GM12878 (cell line): ENCODE results near the gene ANKRD13C. TPM values are rescaled to one million over a fixed set of nuclear protein-coding genes. Genes with fewer than 3 reads are reported as not detected.
A peak's percentile ranks its signal among the peaks of the same experiment; 100 is the strongest.

Experiments used
- ASH2L ChIP-seq: fragments of 300-600, 200-600 bp; sonication (generic); IDR thresholded peaks from 2 replicates; pipeline ENCODE4 v1.6.1; 2017; ENCODE audit warnings: low read depth, mild to moderate bottlenecking, borderline replicate concordance
- ATF7 ChIP-seq: fragments of 450-650 bp; IDR thresholded peaks from 2 replicates; pipeline ENCODE4 v1.6.1; 2016; ENCODE audit warnings: low read depth, mild to moderate bottlenecking
- BACH1 ChIP-seq: fragments of 450-650 bp; IDR thresholded peaks from 2 replicates; pipeline ENCODE4 v1.6.1; 2017; ENCODE audit warnings: mild to moderate bottlenecking, borderline replicate concordance
- BCL11A ChIP-seq: IDR thresholded peaks from 2 replicates; pipeline ENCODE4 v1.6.1; 2011; ENCODE audit warnings: low read depth, low read length
- BHLHE40 ChIP-seq, 2 experiments: fragments of 450-650 bp in 1 of 2; IDR thresholded peaks; 2 replicates each; pipeline ENCODE4 v1.6.1; 2011 to 2017; ENCODE audit warnings: low read depth in 2 of 2, borderline replicate concordance in 1 of 2, improper control_type of control experiment in 1 of 2, low read length in 1 of 2, mild to moderate bottlenecking in 1 of 2
- BRCA1 ChIP-seq: IDR thresholded peaks from 2 replicates; pipeline ENCODE4 v1.6.1; 2011; ENCODE audit warnings: low read depth, low read length, improper control_type of control experiment
- FOXM1 ChIP-seq: IDR thresholded peaks from 2 replicates; pipeline ENCODE4 v1.6.1; 2012; ENCODE audit warnings: low read depth, mild to moderate bottlenecking, inconsistent platforms, low read length, moderate library complexity
- GATAD2B ChIP-seq: fragments of 450-650 bp; conservative IDR thresholded peaks from 2 replicates; pipeline ENCODE4 v1.6.1; 2017; ENCODE audit warnings: low read depth, mild to moderate bottlenecking, moderate library complexity
- HCFC1 ChIP-seq: fragments of 150-350 bp; IDR thresholded peaks from 2 replicates; pipeline ENCODE4 v1.6.1; 2014; ENCODE audit warnings: low read length
- HDAC2 ChIP-seq: fragments of 200-600 bp; sonication (generic); IDR thresholded peaks from 2 replicates; pipeline ENCODE4 v1.6.1; 2017
- HDAC6 ChIP-seq: fragments of 200-600 bp; sonication (generic); IDR thresholded peaks from one replicate; pipeline ENCODE4 v1.8.0; 2017; ENCODE audit warnings: antibody characterized with exemption; ENCODE audit not compliant: unreplicated experiment
- HSF1 ChIP-seq: fragments of 150-350 bp; IDR thresholded peaks from 2 replicates; pipeline ENCODE4 v1.6.1; 2014; ENCODE audit warnings: mild to moderate bottlenecking, low read depth, low read length
- KAT2A ChIP-seq: conservative IDR thresholded peaks from 2 replicates; pipeline ENCODE4 v1.6.1; 2011; ENCODE audit warnings: low read depth, low read length; ENCODE audit not compliant: control insufficient read depth
- KDM1A ChIP-seq: fragments of 200-600 bp; sonication (generic); IDR thresholded peaks from 2 replicates; pipeline ENCODE4 v1.6.1; 2016; ENCODE audit warnings: borderline replicate concordance
- MTA2 ChIP-seq: fragments of 450-650 bp; IDR thresholded peaks from 2 replicates; pipeline ENCODE4 v1.6.1; 2016; ENCODE audit warnings: low read depth, mild to moderate bottlenecking, moderate library complexity
- NFIC ChIP-seq: IDR thresholded peaks from 2 replicates; pipeline ENCODE4 v1.6.1; 2012; ENCODE audit warnings: low read depth, mild to moderate bottlenecking, inconsistent platforms, low read length, moderate library complexity
- NR2C1 ChIP-seq: fragments of 450-650 bp; IDR thresholded peaks from 2 replicates; pipeline ENCODE4 v1.6.1; 2017; ENCODE audit warnings: antibody characterized with exemption, mild to moderate bottlenecking, moderate library complexity
- NR2C2 ChIP-seq: IDR thresholded peaks from 2 replicates; pipeline ENCODE4 v1.6.1; 2011; ENCODE audit warnings: borderline replicate concordance, low read depth; ENCODE audit not compliant: control insufficient read depth, insufficient read length
- PBX3 ChIP-seq: IDR thresholded peaks from 2 replicates; pipeline ENCODE4 v1.6.1; 2011; ENCODE audit warnings: mild to moderate bottlenecking, low read depth, low read length, moderate library complexity; ENCODE audit not compliant: insufficient replicate concordance
- POU2F2 ChIP-seq: IDR thresholded peaks from 3 replicates; pipeline ENCODE4 v1.6.1; 2011; ENCODE audit warnings: low read depth, mild to moderate bottlenecking, low read length, borderline replicate concordance
- RB1 ChIP-seq: fragments of 450-650 bp; formaldehyde crosslinking; IDR thresholded peaks from 2 replicates; pipeline ENCODE4 v1.6.1; 2017; ENCODE audit warnings: mild to moderate bottlenecking, borderline replicate concordance
- RFX5 ChIP-seq: IDR thresholded peaks from 2 replicates; pipeline ENCODE4 v1.6.1; 2011; ENCODE audit warnings: low read depth, low read length, improper control_type of control experiment
- SMAD1 ChIP-seq: fragments of 450-650 bp; IDR thresholded peaks from 2 replicates; pipeline ENCODE4 v1.6.1; 2018; ENCODE audit warnings: mild to moderate bottlenecking, low read depth; ENCODE audit not compliant: partially characterized antibody
- SMARCA5 ChIP-seq: fragments of 450-650 bp; IDR thresholded peaks from 2 replicates; pipeline ENCODE4 v1.6.1; 2017; ENCODE audit warnings: mild to moderate bottlenecking
- STAT3 ChIP-seq: IDR thresholded peaks from 2 replicates; pipeline ENCODE4 v1.6.1; 2011; ENCODE audit warnings: low read depth, low read length, improper control_type of control experiment
- SUPT20H ChIP-seq: IDR thresholded peaks from 2 replicates; pipeline ENCODE4 v1.6.1; 2011; ENCODE audit warnings: low read depth, mild to moderate bottlenecking, low read length, moderate library complexity, borderline replicate concordance; ENCODE audit not compliant: control insufficient read depth
- SUZ12 ChIP-seq: fragments of 200-600 bp; sonication (generic); IDR thresholded peaks from one replicate; pipeline ENCODE4 v1.6.1; 2018; ENCODE audit warnings: antibody characterized with exemption, mild to moderate bottlenecking; ENCODE audit not compliant: unreplicated experiment
- TAF1 ChIP-seq: IDR thresholded peaks from 2 replicates; pipeline ENCODE4 v1.6.1; 2011; ENCODE audit warnings: mild to moderate bottlenecking, low read depth, low read length, borderline replicate concordance
- TCF7 ChIP-seq: IDR thresholded peaks from 2 replicates; pipeline ENCODE4 v1.6.1; 2014; ENCODE audit warnings: antibody characterized with exemption, borderline replicate concordance
- YY1 ChIP-seq: IDR thresholded peaks from 2 replicates; pipeline ENCODE4 v1.6.1; 2011; ENCODE audit warnings: low read depth, mild to moderate bottlenecking, low read length
- ZNF384 ChIP-seq: IDR thresholded peaks from 2 replicates; pipeline ENCODE4 v1.6.1; 2012; ENCODE audit warnings: low read depth, mild to moderate bottlenecking, low read length, improper control_type of control experiment, borderline replicate concordance
- polyA plus RNA-seq, 11 experiments: library from polyadenylated mRNA; depleted of rRNA in 4 of 11; unstranded in 6 of 11; stranded (reverse) in 5 of 11; fragments of >200 nt; fragmentation: Nextera tagmentation in 4 of 11; fragmentation: Illumina TruSeq in 1 of 11; extraction: Ambion mirVana in 4 of 11; extraction: Trizol in 1 of 11; gene quantifications; 1 replicate in 1 of 11; 2 replicates in 10 of 11; pipeline versions ENCODE4 v1.2.1 to v1.2.3, GENCODE V29; 2011 to 2016; ENCODE audit warnings: inconsistent platforms in 2 of 11, missing spikeins in 2 of 11, low read depth in 1 of 11
- total RNA-seq, 4 experiments: library from RNA; depleted of rRNA in 3 of 4; stranded (reverse); fragments of >200 nt in 3 of 4; fragmentation: Illumina TruSeq in 1 of 4; extraction: Trizol in 1 of 4; gene quantifications; 2 replicates each; pipeline versions ENCODE4 v1.2.1 to v1.2.3, GENCODE V29; 2013 to 2021

ANKRD13C gene
- total and polyA plus RNA-seq, 10 of the 15 experiments (the other 5 are each of a cell fraction or from before 2014, with no cell fraction given) = 3.7 to 24.4 (median 14.1) TPM

DNA sequence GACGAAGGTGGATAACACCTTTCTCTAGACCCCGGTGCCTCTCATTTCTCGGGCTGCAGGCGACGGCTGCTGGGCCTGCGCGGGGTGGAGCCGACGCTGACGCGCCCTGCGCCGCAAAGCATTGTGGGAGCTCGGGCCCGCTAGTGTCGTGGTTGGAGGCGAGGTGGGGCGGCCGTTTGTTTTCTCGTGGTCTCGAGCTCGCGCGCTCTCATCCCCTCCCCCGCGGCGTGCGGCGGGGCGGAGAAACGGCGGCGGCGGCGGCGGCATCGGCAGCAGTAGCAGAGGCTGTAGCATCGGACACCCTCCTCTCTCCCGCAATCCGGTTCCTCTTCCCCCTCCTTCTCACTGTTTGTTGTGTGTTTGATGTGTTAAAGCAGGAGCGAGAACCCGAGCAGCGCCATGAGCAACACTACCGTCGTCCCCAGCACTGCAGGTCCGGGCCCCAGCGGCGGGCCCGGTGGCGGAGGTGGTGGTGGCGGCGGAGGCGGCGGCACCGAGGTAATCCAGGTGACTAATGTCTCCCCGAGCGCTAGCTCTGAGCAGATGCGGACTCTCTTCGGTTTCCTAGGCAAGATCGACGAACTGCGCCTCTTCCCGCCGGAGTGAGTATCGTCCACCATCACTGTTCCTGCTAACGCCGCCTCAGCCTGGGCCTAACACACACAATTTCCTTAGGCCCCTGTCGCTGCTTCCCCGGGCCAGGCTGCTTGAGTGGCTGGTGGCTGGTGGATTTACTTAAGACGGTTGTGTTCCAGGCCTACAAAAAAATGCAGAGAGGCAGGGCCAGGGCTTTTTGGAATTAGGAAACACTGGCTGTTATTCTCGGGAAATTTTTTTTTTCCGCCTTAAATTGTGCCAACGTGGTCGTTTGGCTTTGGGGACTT, 133.0 kb downstream of the ANKRD13C start, which contains the start of gene SRSF11 (continued):
- TF ChIP-seq NR2C1 = no peak
- no peak for TF ChIP-seq RFX5
- no peak for TF ChIP-seq ATF7
- no peak for TF ChIP-seq PBX3
- no peak for TF ChIP-seq BRCA1
- TF ChIP-seq NR2C2 = no peak
- TF ChIP-seq NFIC = no peak
- TF ChIP-seq BCL11A = no peak
- TF ChIP-seq GATAD2B = peak; percentile 85
- TF ChIP-seq SUPT20H = no peak
- no peak for TF ChIP-seq HDAC2
- no peak for TF ChIP-seq HDAC6
- TF ChIP-seq HSF1 = no peak
- peak; percentile 90 for TF ChIP-seq TAF1
- TF ChIP-seq SMARCA5 = peak; percentile 42
- TF ChIP-seq MTA2 = no peak
- 0 out of 2 replicates have a peak, but pooled peaks have one; percentile 15 for TF ChIP-seq FOXM1
- no peak for TF ChIP-seq ZNF384
- peak; percentile 90; the same call in 1 of the 2 replicates for TF ChIP-seq RB1
- no peak; the same call in none of the 3 replicates for TF ChIP-seq POU2F2
- TF ChIP-seq ASH2L = 0 out of 2 replicates have a peak, but pooled peaks have one; percentile 63
- TF ChIP-seq STAT3 = no peak
- TF ChIP-seq YY1 = peak; percentile 69
- peak; percentile 69 to 86; a peak in 3 of 4 replicates for TF ChIP-seq BHLHE40 (IDR thresholded peaks at IDR 0.05; ENCODE audit: borderline replicate concordance in 1 of 2, low read depth in 2 of 2, low read length in 1 of 2)
- TF ChIP-seq BACH1 = peak; percentile 92
- TF ChIP-seq SUZ12 = no peak
- TF ChIP-seq TCF7 = no peak
- no peak for TF ChIP-seq KAT2A
- peak; percentile 53; the same call in 1 of the 2 replicates for TF ChIP-seq HCFC1
- TF ChIP-seq KDM1A = no peak
- no peak for TF ChIP-seq SMAD1
